ENCODE results near the gene NME7. TPM values are rescaled to one million over a fixed set of nuclear protein-coding genes. Genes with fewer than 3 reads are reported as not detected.

NME7 gene
- total RNA-seq, 1 experiment from 2014 or later, result 9.0 TPM

GRCh38 chr1:169266133-169266532, 101.5 kb downstream of the NME7 start:
- intact Hi-C loops (cut with micrococcal nuclease; ENCODE audit: unreplicated experiment), result no loop called here
- TF ChIP-seq CTCF (IDR thresholded peaks at IDR 0.05; ENCODE audit: insufficient read depth in 1 of 2, low read depth in 1 of 2, low read length in 1 of 2, severe bottlenecking in 1 of 2, unreplicated experiment in 1 of 2), result no peak
- no TSS peak for BruUV-seq (replicated peaks)
- H3K9me3 Mint-ChIP-seq (ENCODE audit: unreplicated experiment), result peaks cover 31% of the 10 kb centered on the region
- no peaks in the 10 kb centered on the region for H3K27me3 ChIP-seq (replicated peaks; ENCODE audit: control insufficient read depth, insufficient read depth, low read length)
- peaks cover 3% of the 10 kb centered on the region for H3K4me1 Mint-ChIP-seq (ENCODE audit: low read depth, unreplicated experiment)
- H3K9me3 ChIP-seq, result no peaks in the 10 kb centered on the region; the same call in 1 of the 2 replicates
- H3K36me3 Mint-ChIP-seq (ENCODE audit: insufficient read depth, unreplicated experiment), result no peaks in the 10 kb centered on the region
- H3K27me3 Mint-ChIP-seq (ENCODE audit: insufficient read depth, unreplicated experiment), result no peaks in the 10 kb centered on the region
- no peak overlapping the region for H3K4me3 ChIP-seq (ENCODE audit: low read depth, low read length)
- H3K4me3 Mint-ChIP-seq (ENCODE audit: unreplicated experiment), result no peak overlapping the region
- no peak overlapping the region for H3K27ac Mint-ChIP-seq (ENCODE audit: unreplicated experiment)
- no peaks in the 10 kb centered on the region for H3K4me1 ChIP-seq
- DNase-seq, result no peak
- no peaks in the 10 kb centered on the region for H3K36me3 ChIP-seq (ENCODE audit: control insufficient read depth, insufficient read depth, low read length)
- ChIA-PET CTCF (interaction anchor here (0.7 kb wide), 1 partner anchor 659 kb away, joined by 3 read pairs; no protein-coding TSS in a partner anchor), POLR2A (interaction anchor here (0.7 kb wide), 1 partner anchor 208 kb away, joined by 3 read pairs; no protein-coding TSS in a partner anchor)

GRCh38 chr1:169263059-169263458, 104.5 kb downstream of the NME7 start:
- BruUV-seq (replicated peaks), result no TSS peak
- H3K9me3 ChIP-seq, result no peaks in the 10 kb centered on the region; the same call in 1 of the 2 replicates
- H3K27me3 ChIP-seq (replicated peaks; ENCODE audit: control insufficient read depth, insufficient read depth, low read length), result no peaks in the 10 kb centered on the region
- intact Hi-C loops (cut with micrococcal nuclease; ENCODE audit: unreplicated experiment), result no loop called here
- POLR2A ChIA-PET, result no interaction called here
- DNase-seq, result no peak
- H3K4me1 ChIP-seq, result no peaks in the 10 kb centered on the region
- Mint-ChIP-seq H3K4me3 (ENCODE audit: unreplicated experiment) (no peak overlapping the region), H3K4me1 (ENCODE audit: low read depth, unreplicated experiment) (no peaks in the 10 kb centered on the region), H3K9me3 (ENCODE audit: unreplicated experiment) (peaks cover 31% of the 10 kb centered on the region), H3K36me3 (ENCODE audit: insufficient read depth, unreplicated experiment) (no peaks in the 10 kb centered on the region), H3K27ac (ENCODE audit: unreplicated experiment) (no peak overlapping the region), H3K27me3 (ENCODE audit: insufficient read depth, unreplicated experiment) (no peaks in the 10 kb centered on the region)
- no peak overlapping the region for H3K4me3 ChIP-seq (ENCODE audit: low read depth, low read length)
- H3K36me3 ChIP-seq (ENCODE audit: control insufficient read depth, insufficient read depth, low read length), result no peaks in the 10 kb centered on the region
- TF ChIP-seq CTCF (IDR thresholded peaks at IDR 0.05; ENCODE audit: insufficient read depth in 1 of 2, low read depth in 1 of 2, low read length in 1 of 2, severe bottlenecking in 1 of 2, unreplicated experiment in 1 of 2), result no peak
- CTCF ChIA-PET, result no interaction called here

GRCh38 chr1:169261884-169262283, 105.7 kb downstream of the NME7 start:
- DNase-seq, result no peak
- H3K27me3 Mint-ChIP-seq (ENCODE audit: insufficient read depth, unreplicated experiment), result no peaks in the 10 kb centered on the region
- intact Hi-C loops (cut with micrococcal nuclease; ENCODE audit: unreplicated experiment), result no loop called here
- no peak overlapping the region for H3K4me3 ChIP-seq (ENCODE audit: low read depth, low read length)
- H3K4me1 Mint-ChIP-seq (ENCODE audit: low read depth, unreplicated experiment), result no peaks in the 10 kb centered on the region
- ChIA-PET CTCF (no interaction called here), POLR2A (no interaction called here)
- peaks cover 5% of the 10 kb centered on the region; the same call in 1 of the 2 replicates for H3K9me3 ChIP-seq
- H3K27me3 ChIP-seq (replicated peaks; ENCODE audit: control insufficient read depth, insufficient read depth, low read length), result no peaks in the 10 kb centered on the region
- BruUV-seq (replicated peaks), result no TSS peak
- no peak overlapping the region for H3K27ac Mint-ChIP-seq (ENCODE audit: unreplicated experiment)
- no peaks in the 10 kb centered on the region for H3K36me3 ChIP-seq (ENCODE audit: control insufficient read depth, insufficient read depth, low read length)
- H3K4me3 Mint-ChIP-seq (ENCODE audit: unreplicated experiment), result no peak overlapping the region
- peaks cover 31% of the 10 kb centered on the region for H3K9me3 Mint-ChIP-seq (ENCODE audit: unreplicated experiment)
- no peaks in the 10 kb centered on the region for H3K4me1 ChIP-seq
- TF ChIP-seq CTCF (IDR thresholded peaks at IDR 0.05; ENCODE audit: insufficient read depth in 1 of 2, low read depth in 1 of 2, low read length in 1 of 2, severe bottlenecking in 1 of 2, unreplicated experiment in 1 of 2), result no peak
- H3K36me3 Mint-ChIP-seq (ENCODE audit: insufficient read depth, unreplicated experiment), result no peaks in the 10 kb centered on the region
